Measurements from ENCODE around the gene RABGEF1.

- TF ChIP-seq CTCF (IDR thresholded peaks at IDR 0.05) (no peak), ZFX (IDR thresholded peaks at IDR 0.05; ENCODE audit: borderline replicate concordance) (no peak)
Measured at GRCh38 chr7:66754541-66754940, 14.0 kb downstream of the RABGEF1 start.
